Lower leg skin (tissue), 3 donors: Measurements from ENCODE around the gene DCHS1.

Experiments
- POLR2A ChIP-seq, 2 donors: fragments of 450-650 bp; IDR thresholded peaks; one replicate each; pipeline ENCODE4 v1.6.1; 2016 to 2017; ENCODE audit warnings: antibody characterized with exemption in 2 of 2, mild to moderate bottlenecking in 1 of 2, moderate library complexity in 1 of 2
- TF ChIP-seq, protein P1 (sequence below), 3 donors: fragments of 450-650 bp; IDR thresholded peaks; one replicate each; pipeline ENCODE4 v1.5.1; 2016; ENCODE audit warnings: antibody characterized with exemption in 3 of 3, mild to moderate bottlenecking in 3 of 3, moderate library complexity in 2 of 3

DNA sequence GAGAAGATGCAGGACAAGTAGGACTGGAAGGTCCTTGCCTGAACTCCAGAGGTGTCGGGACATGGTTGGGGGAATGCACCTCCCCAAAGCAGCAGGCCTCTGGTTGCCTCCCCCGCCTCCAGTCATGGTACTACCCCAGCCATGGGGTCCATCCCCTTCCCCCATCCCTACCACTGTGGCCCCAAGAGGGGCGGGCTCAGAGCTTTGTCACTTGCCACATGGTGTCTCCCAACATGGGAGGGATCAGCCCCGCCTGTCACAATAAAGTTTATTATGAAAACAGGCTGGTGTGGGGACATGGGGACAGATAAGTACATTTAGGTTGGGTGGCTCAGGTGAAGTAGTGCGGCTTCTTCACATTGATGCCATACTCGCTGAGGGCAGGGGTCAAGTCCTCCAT, 45.0 kb downstream of the DCHS1 start:
- TF ChIP-seq, protein P1, sequence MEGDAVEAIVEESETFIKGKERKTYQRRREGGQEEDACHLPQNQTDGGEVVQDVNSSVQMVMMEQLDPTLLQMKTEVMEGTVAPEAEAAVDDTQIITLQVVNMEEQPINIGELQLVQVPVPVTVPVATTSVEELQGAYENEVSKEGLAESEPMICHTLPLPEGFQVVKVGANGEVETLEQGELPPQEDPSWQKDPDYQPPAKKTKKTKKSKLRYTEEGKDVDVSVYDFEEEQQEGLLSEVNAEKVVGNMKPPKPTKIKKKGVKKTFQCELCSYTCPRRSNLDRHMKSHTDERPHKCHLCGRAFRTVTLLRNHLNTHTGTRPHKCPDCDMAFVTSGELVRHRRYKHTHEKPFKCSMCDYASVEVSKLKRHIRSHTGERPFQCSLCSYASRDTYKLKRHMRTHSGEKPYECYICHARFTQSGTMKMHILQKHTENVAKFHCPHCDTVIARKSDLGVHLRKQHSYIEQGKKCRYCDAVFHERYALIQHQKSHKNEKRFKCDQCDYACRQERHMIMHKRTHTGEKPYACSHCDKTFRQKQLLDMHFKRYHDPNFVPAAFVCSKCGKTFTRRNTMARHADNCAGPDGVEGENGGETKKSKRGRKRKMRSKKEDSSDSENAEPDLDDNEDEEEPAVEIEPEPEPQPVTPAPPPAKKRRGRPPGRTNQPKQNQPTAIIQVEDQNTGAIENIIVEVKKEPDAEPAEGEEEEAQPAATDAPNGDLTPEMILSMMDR (IDR thresholded peaks at IDR 0.05), result no peak
- TF ChIP-seq POLR2A (IDR thresholded peaks at IDR 0.05), result no peak
